ELF-1 (cell line): ENCODE data around the gene GUCY2C.

ENCODE experiments used
- DNase-seq: peaks from one replicate; pipeline ENCODE4 v3.0.0-alpha.2; 2016; ENCODE audit warnings: low read depth, low spot score

GUCY2C gene

DNA sequence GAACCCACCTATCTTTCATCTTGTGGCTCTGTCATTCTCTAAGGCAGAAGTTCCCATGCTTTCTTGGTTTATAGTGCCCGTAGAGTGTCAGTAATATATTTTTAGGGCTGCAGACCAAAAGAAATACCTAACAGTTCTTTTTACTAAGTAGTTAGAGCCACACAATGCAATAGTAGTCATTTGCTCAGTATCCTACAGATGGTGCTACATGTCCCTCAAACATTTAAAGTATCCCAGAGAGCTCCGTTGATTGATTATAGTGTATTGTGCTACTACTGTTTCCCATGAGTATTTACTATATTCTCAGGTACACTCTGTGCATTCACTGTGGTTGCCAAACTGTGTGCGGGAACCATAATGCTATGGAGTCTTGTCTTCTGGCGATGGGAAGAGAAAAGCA is 124.0 kb downstream of the GUCY2C start:
- no peak for DNase-seq

DNA sequence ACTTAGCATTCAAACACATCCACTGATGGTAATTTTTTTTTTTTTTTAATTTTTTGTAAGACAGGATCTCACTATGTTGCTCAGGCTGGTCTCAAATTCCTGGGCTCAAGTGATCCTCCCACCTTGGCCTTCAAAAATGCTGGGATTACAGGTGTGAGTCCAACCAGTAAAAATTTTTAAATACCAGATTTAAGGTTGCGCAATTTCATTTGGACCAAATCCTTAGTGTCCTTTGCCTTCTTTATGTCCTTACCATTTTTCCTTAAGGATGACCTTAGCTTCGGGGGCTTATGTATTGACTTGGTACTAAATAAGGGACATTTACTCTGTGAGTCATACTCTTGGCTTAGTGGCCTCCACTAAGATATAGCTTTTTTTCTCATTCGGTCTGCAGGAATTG is 124.6 kb downstream of the GUCY2C start:
- DNase-seq = no peak

DNA sequence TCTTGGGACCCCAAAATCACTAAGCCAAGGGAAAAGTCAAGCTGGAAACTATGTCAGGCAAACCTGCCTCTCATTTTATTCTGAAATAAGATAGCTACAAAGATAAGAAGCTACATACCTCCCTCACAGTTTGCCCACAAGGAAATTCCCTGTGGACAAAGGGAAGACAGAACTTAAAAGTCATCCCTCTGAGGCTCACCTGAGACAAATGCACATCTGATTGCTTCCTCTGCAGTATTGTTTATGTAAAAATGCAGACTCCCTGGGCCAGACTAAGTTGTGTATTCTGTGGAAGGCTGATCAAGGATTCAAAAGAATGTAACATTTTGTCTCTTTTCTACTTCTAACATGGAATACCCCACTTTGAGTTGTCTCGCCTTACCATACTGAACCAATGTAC is 126.2 kb downstream of the GUCY2C start:
- no peak for DNase-seq

GRCh38 chr12:14567351-14568162 is 128.8 kb downstream of the GUCY2C start, which contains the start of gene PLBD1:
PLBD1 (minus strand) TSS chr12:14567883; CDS start chr12:14567696, 187 bp downstream.
- DNase-seq = peak; percentile 93

DNA sequence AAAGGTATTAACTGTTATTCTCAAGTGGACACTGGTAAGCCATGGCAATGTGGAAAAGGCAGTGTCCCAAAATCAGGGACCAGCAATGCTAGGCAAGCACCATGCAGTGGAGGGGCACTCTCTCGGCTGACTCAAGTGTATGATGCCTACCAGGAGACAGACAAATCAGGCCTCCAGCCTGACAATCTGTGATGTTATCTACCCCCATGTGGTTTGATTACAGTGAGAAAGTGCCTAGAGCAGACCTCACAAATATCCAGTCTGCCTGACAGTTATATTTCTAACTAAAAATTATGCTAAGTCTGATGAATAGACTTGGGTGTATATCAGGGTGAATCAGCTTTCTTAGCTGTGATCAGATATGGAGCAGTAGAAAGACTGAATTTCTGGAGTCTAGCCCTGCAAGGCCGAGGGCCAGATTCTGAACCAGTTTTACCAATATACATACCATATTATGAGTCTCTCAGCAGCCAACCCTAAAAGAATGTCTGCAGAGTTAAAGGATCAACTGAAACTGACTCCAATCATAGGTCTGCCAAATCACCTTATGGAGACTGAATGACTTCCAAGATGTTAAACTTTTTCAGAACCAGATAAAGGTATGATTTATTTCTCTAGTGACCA is 132.0 kb downstream of the GUCY2C start:
- no peak for DNase-seq

DNA sequence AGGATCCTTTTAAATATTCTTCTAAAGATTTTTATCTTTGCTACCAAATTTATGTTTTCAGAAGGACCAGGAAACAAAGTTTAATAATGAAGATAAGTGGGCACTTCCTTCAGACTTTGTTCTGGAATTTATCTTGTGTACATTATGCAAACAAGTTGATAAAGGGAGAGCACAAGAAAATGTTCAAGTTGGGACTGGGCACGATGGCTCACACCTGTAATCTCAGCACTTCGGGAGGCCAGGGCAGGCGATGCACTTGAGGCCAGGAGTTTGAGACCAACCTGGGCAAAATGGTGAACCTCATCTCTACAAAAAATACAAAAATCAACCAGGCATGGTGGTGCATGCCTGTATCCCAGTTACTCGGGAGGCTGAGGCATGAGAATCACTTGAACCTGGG is 133.4 kb downstream of the GUCY2C start:
- no peak for DNase-seq
